ENCODE data around the gene AEBP1. TPM values are rescaled to one million over a fixed set of nuclear protein-coding genes. Genes with fewer than 3 reads are reported as not detected.
A peak's percentile ranks its signal among the peaks of the same experiment; 100 is the strongest.

The AEBP1 gene
- total RNA-seq, 1 donor, result 267 TPM

GRCh38 chr7:44127161-44127560 is 23.0 kb downstream of the AEBP1 start:
- Histone ChIP-seq H3K4me2 (ENCODE audit: insufficient read depth, low read length) (no peak overlapping the region), H3K4me3 (ENCODE audit: insufficient read depth, low read length) (no peak overlapping the region), H3K79me2 (ENCODE audit: insufficient read depth, low read length) (peaks cover 7% of the 10 kb centered on the region), H2AFZ (ENCODE audit: low read length) (no peak overlapping the region), H3K27ac (ENCODE audit: low read depth, low read length) (no peak overlapping the region), H3K4me1 (ENCODE audit: insufficient read depth, low read length) (peaks cover 14% of the 10 kb centered on the region), H3K36me3 (ENCODE audit: insufficient read depth, low read length) (no peaks in the 10 kb centered on the region), H4K20me1 (ENCODE audit: insufficient read depth, low read length) (no peaks in the 10 kb centered on the region), H3K9me3 (ENCODE audit: low read depth, low read length) (no peaks in the 10 kb centered on the region), H3K27me3 (ENCODE audit: insufficient read depth, low read length) (no peaks in the 10 kb centered on the region)
- TF ChIP-seq, protein P1, sequence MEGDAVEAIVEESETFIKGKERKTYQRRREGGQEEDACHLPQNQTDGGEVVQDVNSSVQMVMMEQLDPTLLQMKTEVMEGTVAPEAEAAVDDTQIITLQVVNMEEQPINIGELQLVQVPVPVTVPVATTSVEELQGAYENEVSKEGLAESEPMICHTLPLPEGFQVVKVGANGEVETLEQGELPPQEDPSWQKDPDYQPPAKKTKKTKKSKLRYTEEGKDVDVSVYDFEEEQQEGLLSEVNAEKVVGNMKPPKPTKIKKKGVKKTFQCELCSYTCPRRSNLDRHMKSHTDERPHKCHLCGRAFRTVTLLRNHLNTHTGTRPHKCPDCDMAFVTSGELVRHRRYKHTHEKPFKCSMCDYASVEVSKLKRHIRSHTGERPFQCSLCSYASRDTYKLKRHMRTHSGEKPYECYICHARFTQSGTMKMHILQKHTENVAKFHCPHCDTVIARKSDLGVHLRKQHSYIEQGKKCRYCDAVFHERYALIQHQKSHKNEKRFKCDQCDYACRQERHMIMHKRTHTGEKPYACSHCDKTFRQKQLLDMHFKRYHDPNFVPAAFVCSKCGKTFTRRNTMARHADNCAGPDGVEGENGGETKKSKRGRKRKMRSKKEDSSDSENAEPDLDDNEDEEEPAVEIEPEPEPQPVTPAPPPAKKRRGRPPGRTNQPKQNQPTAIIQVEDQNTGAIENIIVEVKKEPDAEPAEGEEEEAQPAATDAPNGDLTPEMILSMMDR (IDR thresholded peaks at IDR 0.05; ENCODE audit: extremely low read depth, low read depth, low read length), result no peak
- no peak for DNase-seq (ENCODE audit: insufficient read length, low spot score, missing footprints)

GRCh38 chr7:44128721-44129582 is 24.8 kb downstream of the AEBP1 start:
- no peak overlapping the region for H2AFZ ChIP-seq (ENCODE audit: low read length)
- H3K27ac ChIP-seq (ENCODE audit: low read depth, low read length), result no peak overlapping the region
- H3K4me1 ChIP-seq (ENCODE audit: insufficient read depth, low read length), result peaks cover 9% of the 10 kb centered on the region
- H3K79me2 ChIP-seq (ENCODE audit: insufficient read depth, low read length), result no peaks in the 10 kb centered on the region
- H3K9me3 ChIP-seq (ENCODE audit: low read depth, low read length), result no peaks in the 10 kb centered on the region
- no peaks in the 10 kb centered on the region for H3K27me3 ChIP-seq (ENCODE audit: insufficient read depth, low read length)
- TF ChIP-seq, protein P1 (IDR thresholded peaks at IDR 0.05; ENCODE audit: extremely low read depth, low read depth, low read length), result no peak
- no peaks in the 10 kb centered on the region for H3K36me3 ChIP-seq (ENCODE audit: insufficient read depth, low read length)
- no peak overlapping the region for H3K4me2 ChIP-seq (ENCODE audit: insufficient read depth, low read length)
- no peaks in the 10 kb centered on the region for H4K20me1 ChIP-seq (ENCODE audit: insufficient read depth, low read length)
- no peak overlapping the region for H3K4me3 ChIP-seq (ENCODE audit: insufficient read depth, low read length)
- DNase-seq (ENCODE audit: insufficient read length, low spot score, missing footprints), result peak; percentile 66

- Histone ChIP-seq H3K36me3 (ENCODE audit: insufficient read depth, low read length) (no peaks in the 10 kb centered on the region), H3K4me3 (ENCODE audit: insufficient read depth, low read length) (no peak overlapping the region), H4K20me1 (ENCODE audit: insufficient read depth, low read length) (no peaks in the 10 kb centered on the region), H3K27me3 (ENCODE audit: insufficient read depth, low read length) (no peaks in the 10 kb centered on the region), H3K4me1 (ENCODE audit: insufficient read depth, low read length) (peaks cover 9% of the 10 kb centered on the region), H3K27ac (ENCODE audit: low read depth, low read length) (no peak overlapping the region), H3K79me2 (ENCODE audit: insufficient read depth, low read length) (no peaks in the 10 kb centered on the region), H3K9me3 (ENCODE audit: low read depth, low read length) (no peaks in the 10 kb centered on the region), H2AFZ (ENCODE audit: low read length) (no peak overlapping the region), H3K4me2 (ENCODE audit: insufficient read depth, low read length) (no peak overlapping the region)
- peak; percentile 78 for DNase-seq (ENCODE audit: insufficient read length, low spot score, missing footprints)
- TF ChIP-seq, protein P1 (IDR thresholded peaks at IDR 0.05; ENCODE audit: extremely low read depth, low read depth, low read length), result peak; percentile 50
These were observed 27.3 kb downstream of the AEBP1 start for GRCh38 chr7:44131173-44132029.

GRCh38 chr7:44132039-44132438 is 27.9 kb downstream of the AEBP1 start:
- peak; percentile 69 for DNase-seq (ENCODE audit: insufficient read length, low spot score, missing footprints)
- Histone ChIP-seq H3K4me1 (ENCODE audit: insufficient read depth, low read length) (peaks cover 9% of the 10 kb centered on the region), H3K27ac (ENCODE audit: low read depth, low read length) (no peak overlapping the region), H2AFZ (ENCODE audit: low read length) (no peak overlapping the region), H3K9me3 (ENCODE audit: low read depth, low read length) (no peaks in the 10 kb centered on the region), H4K20me1 (ENCODE audit: insufficient read depth, low read length) (no peaks in the 10 kb centered on the region), H3K4me3 (ENCODE audit: insufficient read depth, low read length) (no peak overlapping the region), H3K36me3 (ENCODE audit: insufficient read depth, low read length) (no peaks in the 10 kb centered on the region), H3K4me2 (ENCODE audit: insufficient read depth, low read length) (no peak overlapping the region), H3K79me2 (ENCODE audit: insufficient read depth, low read length) (no peaks in the 10 kb centered on the region), H3K27me3 (ENCODE audit: insufficient read depth, low read length) (no peaks in the 10 kb centered on the region)
- TF ChIP-seq, protein P1 (IDR thresholded peaks at IDR 0.05; ENCODE audit: extremely low read depth, low read depth, low read length), result no peak

Data from osteoblast (primary cell).